Mucosa of descending colon (tissue), 3 donors: ENCODE measurements around the gene TNPO1. TPM values are rescaled to one million over a fixed set of nuclear protein-coding genes. Genes with fewer than 3 reads are reported as not detected.

Source experiments
- ATAC-seq: fragments of 200-7000 bp; cut with Tn5 transposase; one replicate; pipeline ENCODE4 v1.9.1; 2020; ENCODE audit warnings: mild to moderate bottlenecking, moderate library complexity
- DNase-seq, 3 donors: peaks; one replicate each; pipeline ENCODE4 v3.0.0-alpha.2; 2020
- H3K36me3 ChIP-seq: fragments of 200-600 bp; one replicate; pipeline ENCODE4 v1.8.0; 2021; ENCODE audit warnings: low read depth, mild to moderate bottlenecking
- H3K4me1 ChIP-seq: fragments of 200-600 bp; one replicate; pipeline ENCODE4 v1.8.0; 2021; ENCODE audit warnings: low read depth, mild to moderate bottlenecking
- H3K4me3 ChIP-seq: fragments of 200-600 bp; one replicate; pipeline ENCODE4 v1.8.0; 2021; ENCODE audit warnings: mild to moderate bottlenecking
- H3K9me3 ChIP-seq: fragments of 200-600 bp; one replicate; pipeline ENCODE4 v1.8.0; 2021; ENCODE audit warnings: mild to moderate bottlenecking
- intact Hi-C, 2 donors: fragments of 100-400 bp; cut with DNase I in 1 of 2; cut with micrococcal nuclease in 1 of 2; formaldehyde crosslinking; loops; one replicate each; pipeline versions ENCODE4 v1.11.0 to v1.11.1; 2022; cut with DNase I, micrococcal nuclease
- total RNA-seq, 3 donors: library from RNA; stranded (reverse); fragmentation: NEBNext Ultra II Directional in 2 of 3; extraction: Animal tissue kit (Norgen Biotek cat#: 25700) in 2 of 3; gene quantifications; one replicate each; pipeline versions ENCODE4 v1.2.1 to v1.2.4, GENCODE V29; 2021 to 2023
- TF ChIP-seq, protein P1 (sequence below): fragments of 200-600 bp; IDR thresholded peaks from one replicate; pipeline ENCODE4 v1.8.0; 2022; ENCODE audit warnings: antibody characterized with exemption, mild to moderate bottlenecking
- donor health status: DM: no; HTN: no; CAD: no; lungs with moderate emphysema.
- donor health status: DM: no; HTN: no; CAD: no.
- donor health status: DM: no; HTN: yes; CAD: no.

Gene TNPO1
- total RNA-seq, 3 donors from 2014 or later = 69.4 to 95.1 (median 76.8) TPM

DNA sequence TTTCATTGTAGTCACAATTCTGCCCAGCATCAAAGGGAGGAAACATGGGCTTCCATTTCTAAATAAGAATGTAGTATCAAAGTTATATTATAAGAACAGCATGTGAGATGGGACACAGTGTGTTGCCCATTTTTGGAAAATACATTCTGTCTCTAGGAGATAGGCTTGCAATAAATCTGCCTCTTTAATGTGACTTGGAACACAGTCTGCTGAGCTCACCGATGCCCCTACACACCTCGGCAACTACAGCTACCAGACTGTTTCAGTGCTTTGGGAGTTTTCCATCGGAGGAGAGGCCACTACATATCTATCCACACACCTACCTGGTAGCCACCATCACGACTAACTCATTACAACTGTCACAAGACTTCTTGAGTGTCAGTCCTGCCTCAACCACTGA lies 120.4 kb downstream of the TNPO1 start:
- H3K4me3 ChIP-seq = no peak overlapping the region
- ATAC-seq (no peak), DNase-seq (no peak)
- no peaks in the 10 kb centered on the region for H3K9me3 ChIP-seq
- intact Hi-C loops = no loop called here
- TF ChIP-seq, protein P1, sequence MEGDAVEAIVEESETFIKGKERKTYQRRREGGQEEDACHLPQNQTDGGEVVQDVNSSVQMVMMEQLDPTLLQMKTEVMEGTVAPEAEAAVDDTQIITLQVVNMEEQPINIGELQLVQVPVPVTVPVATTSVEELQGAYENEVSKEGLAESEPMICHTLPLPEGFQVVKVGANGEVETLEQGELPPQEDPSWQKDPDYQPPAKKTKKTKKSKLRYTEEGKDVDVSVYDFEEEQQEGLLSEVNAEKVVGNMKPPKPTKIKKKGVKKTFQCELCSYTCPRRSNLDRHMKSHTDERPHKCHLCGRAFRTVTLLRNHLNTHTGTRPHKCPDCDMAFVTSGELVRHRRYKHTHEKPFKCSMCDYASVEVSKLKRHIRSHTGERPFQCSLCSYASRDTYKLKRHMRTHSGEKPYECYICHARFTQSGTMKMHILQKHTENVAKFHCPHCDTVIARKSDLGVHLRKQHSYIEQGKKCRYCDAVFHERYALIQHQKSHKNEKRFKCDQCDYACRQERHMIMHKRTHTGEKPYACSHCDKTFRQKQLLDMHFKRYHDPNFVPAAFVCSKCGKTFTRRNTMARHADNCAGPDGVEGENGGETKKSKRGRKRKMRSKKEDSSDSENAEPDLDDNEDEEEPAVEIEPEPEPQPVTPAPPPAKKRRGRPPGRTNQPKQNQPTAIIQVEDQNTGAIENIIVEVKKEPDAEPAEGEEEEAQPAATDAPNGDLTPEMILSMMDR = no peak
- no peaks in the 10 kb centered on the region for H3K36me3 ChIP-seq
- peaks cover 7% of the 10 kb centered on the region for H3K4me1 ChIP-seq

DNA sequence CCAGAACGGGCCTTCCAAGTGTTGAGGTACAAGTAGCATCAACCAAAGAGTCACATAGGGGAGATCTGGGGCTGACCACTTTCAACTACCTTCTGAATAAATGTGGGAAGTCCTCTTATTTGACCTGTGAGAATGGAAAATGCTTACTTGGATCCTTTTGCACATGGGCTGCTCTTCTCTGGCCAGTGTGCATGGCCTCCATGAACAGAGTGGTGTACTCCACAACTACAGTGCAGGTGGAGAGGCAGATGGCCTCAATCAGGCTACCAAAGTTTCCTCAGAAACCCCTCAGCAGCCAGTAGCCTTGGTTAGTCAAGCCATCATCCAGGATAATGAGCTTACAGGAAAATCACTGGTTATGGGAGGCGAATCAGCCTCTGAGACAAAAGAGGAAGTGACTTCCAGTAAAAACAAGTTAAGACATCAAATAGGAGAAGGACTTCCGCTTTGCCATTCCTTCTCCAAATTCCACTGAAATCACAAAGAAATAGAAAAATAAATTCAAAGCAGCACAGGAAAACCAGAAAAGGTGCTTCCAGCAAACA lies 121.1 kb downstream of the TNPO1 start:
- ATAC-seq (peak; percentile 59), DNase-seq (no peak)
- TF ChIP-seq, protein P1 = no peak
- intact Hi-C loops = no loop called here
- Histone ChIP-seq H3K9me3 (no peaks in the 10 kb centered on the region), H3K4me1 (peaks cover 7% of the 10 kb centered on the region), H3K4me3 (no peak overlapping the region), H3K36me3 (no peaks in the 10 kb centered on the region)

DNA sequence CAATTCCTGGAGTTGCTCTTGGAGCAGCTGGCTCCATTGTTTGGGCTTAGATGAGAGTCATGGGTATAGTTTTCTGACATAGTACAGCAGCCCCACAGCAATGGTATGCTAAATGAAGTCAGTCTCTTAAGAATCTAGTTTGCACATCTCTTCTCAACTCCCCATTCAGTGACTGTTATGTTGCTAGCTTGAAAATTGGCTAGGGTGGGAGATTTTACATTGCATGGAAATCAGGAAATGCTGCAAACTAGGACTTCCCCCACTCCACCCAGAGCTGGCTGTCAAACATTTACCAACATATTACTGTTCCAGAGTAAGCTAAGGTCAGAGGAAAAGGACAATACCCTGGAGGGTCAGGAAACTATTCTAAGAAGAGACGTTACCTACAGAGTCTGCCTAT lies 121.7 kb downstream of the TNPO1 start:
- Histone ChIP-seq H3K9me3 (no peaks in the 10 kb centered on the region), H3K4me1 (peaks cover 7% of the 10 kb centered on the region), H3K4me3 (no peak overlapping the region), H3K36me3 (no peaks in the 10 kb centered on the region)
- intact Hi-C loops = no loop called here
- TF ChIP-seq, protein P1 = no peak
- ATAC-seq = peak; percentile 89
- peak in 1 of 3 donors; percentile 38 for DNase-seq

DNA sequence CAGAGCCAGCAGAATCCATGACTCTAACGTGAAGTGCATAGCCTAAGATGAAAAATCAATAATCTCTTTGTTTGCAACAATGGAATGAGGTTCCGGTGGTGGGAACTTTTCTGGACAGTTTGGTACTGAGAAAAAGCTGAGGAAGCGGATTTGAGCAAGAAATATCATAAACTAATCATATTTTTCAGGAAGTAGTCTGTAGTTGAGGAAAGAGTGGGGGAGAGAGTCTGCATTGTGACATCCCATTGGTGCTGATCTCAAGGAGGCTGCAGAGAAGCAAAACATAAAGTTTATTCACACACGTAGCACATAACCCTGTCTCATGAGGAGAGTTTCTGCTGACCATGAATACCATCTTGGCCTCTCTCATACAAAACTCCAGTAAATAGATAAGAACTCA lies 123.6 kb downstream of the TNPO1 start:
- peak; percentile 14 for ATAC-seq
- no peaks in the 10 kb centered on the region for H3K9me3 ChIP-seq

DNA sequence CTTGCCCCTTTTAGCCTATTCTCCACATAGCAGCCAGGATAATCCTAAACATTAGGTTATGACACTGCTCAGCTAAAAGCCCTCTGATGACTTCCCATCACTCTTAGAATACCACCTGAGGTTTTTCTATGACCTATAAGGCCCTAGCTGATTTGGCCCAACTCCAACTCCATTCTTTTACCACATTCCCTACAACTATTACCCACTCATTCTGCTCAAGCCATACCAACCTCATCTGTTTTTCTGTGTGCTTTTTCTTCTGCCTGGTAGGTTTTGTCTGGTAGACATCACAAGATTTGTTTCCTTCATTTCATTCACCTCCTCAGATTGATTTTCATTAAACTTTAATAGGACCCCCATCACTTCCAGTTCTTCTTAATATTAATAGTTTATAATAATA lies 126.8 kb downstream of the TNPO1 start:
- DNase-seq (no peak), ATAC-seq (no peak)
- TF ChIP-seq, protein P1 = no peak
- Histone ChIP-seq H3K9me3 (no peaks in the 10 kb centered on the region), H3K4me1 (peaks cover 2% of the 10 kb centered on the region), H3K36me3 (no peaks in the 10 kb centered on the region), H3K4me3 (no peak overlapping the region)
- intact Hi-C loops = no loop called here

More for the DNA sequence above, 123.6 kb downstream of the TNPO1 start:
- no peak overlapping the region for H3K4me3 ChIP-seq
- intact Hi-C loops = no loop called here
- no peak for DNase-seq
- TF ChIP-seq, protein P1 = no peak
- H3K4me1 ChIP-seq = peaks cover 7% of the 10 kb centered on the region
- no peaks in the 10 kb centered on the region for H3K36me3 ChIP-seq

DNA sequence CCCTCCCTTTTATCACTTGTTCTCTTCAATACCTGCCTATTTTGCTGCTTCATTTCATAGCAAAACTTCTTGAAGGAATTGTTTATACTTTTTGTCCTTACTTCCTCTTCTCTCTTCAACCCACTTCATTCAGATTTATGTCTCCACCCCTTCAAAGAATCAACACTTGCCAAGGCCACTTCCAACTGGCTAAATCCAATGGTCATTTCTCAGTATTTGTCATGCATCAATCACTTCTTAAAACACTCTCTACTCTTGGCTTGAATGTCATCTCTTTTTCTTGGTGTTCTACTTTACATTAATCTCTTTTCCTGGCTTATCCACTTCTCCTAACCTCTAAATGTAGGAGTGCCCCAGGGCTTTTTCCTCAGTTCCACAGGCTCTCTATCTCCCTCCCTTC lies 131.0 kb downstream of the TNPO1 start:
- Histone ChIP-seq H3K4me1 (peaks cover 8% of the 10 kb centered on the region), H3K4me3 (no peak overlapping the region), H3K9me3 (no peaks in the 10 kb centered on the region), H3K36me3 (no peaks in the 10 kb centered on the region)
- TF ChIP-seq, protein P1 = no peak
- intact Hi-C loops = no loop called here
- no peak for DNase-seq
- no peak for ATAC-seq
